ENCODE data around the gene RPS29.

DNA sequence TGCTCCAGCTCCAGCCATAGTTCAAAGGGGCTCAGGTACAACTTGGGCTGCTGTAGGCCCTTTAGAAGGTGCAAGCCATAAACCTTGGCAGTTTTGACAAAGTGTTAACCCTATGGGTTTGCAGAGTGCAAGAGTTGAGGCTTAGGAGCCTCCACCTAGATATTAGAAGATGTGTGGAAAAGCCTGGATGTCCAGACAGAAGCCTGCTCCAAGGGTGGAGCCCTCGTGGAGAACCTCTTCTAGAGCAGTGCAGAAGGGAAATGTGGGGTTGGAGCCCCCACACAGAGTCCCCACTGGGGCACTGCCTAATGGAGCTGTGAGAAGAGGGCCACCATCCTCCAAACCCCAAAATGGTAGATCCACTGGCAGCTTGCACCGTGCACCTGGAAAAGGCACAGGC, 45.1 kb downstream of the RPS29 start:
- TF ChIP-seq, protein P1, sequence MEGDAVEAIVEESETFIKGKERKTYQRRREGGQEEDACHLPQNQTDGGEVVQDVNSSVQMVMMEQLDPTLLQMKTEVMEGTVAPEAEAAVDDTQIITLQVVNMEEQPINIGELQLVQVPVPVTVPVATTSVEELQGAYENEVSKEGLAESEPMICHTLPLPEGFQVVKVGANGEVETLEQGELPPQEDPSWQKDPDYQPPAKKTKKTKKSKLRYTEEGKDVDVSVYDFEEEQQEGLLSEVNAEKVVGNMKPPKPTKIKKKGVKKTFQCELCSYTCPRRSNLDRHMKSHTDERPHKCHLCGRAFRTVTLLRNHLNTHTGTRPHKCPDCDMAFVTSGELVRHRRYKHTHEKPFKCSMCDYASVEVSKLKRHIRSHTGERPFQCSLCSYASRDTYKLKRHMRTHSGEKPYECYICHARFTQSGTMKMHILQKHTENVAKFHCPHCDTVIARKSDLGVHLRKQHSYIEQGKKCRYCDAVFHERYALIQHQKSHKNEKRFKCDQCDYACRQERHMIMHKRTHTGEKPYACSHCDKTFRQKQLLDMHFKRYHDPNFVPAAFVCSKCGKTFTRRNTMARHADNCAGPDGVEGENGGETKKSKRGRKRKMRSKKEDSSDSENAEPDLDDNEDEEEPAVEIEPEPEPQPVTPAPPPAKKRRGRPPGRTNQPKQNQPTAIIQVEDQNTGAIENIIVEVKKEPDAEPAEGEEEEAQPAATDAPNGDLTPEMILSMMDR (IDR thresholded peaks at IDR 0.05), result no peak
- no peak for TF ChIP-seq POLR2AphosphoS5 (IDR thresholded peaks at IDR 0.05; ENCODE audit: low read depth, low read length)
- TF ChIP-seq, protein P2, sequence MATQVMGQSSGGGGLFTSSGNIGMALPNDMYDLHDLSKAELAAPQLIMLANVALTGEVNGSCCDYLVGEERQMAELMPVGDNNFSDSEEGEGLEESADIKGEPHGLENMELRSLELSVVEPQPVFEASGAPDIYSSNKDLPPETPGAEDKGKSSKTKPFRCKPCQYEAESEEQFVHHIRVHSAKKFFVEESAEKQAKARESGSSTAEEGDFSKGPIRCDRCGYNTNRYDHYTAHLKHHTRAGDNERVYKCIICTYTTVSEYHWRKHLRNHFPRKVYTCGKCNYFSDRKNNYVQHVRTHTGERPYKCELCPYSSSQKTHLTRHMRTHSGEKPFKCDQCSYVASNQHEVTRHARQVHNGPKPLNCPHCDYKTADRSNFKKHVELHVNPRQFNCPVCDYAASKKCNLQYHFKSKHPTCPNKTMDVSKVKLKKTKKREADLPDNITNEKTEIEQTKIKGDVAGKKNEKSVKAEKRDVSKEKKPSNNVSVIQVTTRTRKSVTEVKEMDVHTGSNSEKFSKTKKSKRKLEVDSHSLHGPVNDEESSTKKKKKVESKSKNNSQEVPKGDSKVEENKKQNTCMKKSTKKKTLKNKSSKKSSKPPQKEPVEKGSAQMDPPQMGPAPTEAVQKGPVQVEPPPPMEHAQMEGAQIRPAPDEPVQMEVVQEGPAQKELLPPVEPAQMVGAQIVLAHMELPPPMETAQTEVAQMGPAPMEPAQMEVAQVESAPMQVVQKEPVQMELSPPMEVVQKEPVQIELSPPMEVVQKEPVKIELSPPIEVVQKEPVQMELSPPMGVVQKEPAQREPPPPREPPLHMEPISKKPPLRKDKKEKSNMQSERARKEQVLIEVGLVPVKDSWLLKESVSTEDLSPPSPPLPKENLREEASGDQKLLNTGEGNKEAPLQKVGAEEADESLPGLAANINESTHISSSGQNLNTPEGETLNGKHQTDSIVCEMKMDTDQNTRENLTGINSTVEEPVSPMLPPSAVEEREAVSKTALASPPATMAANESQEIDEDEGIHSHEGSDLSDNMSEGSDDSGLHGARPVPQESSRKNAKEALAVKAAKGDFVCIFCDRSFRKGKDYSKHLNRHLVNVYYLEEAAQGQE (IDR thresholded peaks at IDR 0.05; ENCODE audit: insufficient read depth in 1 of 2, low read depth in 2 of 2, low read length in 1 of 2), result no peak

All from Panc1 (cell line).